ENCODE measurements around the gene PRR30.

The PRR30 gene

GRCh38 chr2:27139310-27139709, at the start of gene PRR30:
TSS of gene PRR30 (minus strand) at chr2:27139410. CDS start at chr2:27138329, 1,081 bp downstream.
- no peak for DNase-seq (ENCODE audit: extremely low spot score)
- no peak for TF ChIP-seq CTCF (IDR thresholded peaks at IDR 0.05; ENCODE audit: control extremely low read depth, extremely low read depth, low read depth, missing control alignments)
- ChIA-PET CTCF (interaction anchor here (1.1 to 1.5 kb wide), 2 partner anchors 8 to 19 kb away, joined by 3 read pairs; no protein-coding TSS in a partner anchor), POLR2A (no interaction called here)

GRCh38 chr2:27186613-27187345, 47.6 kb upstream of the PRR30 start:
- ChIA-PET CTCF (interaction anchor here (0.9 to 1.4 kb wide), 5 partner anchors 9 to 225 kb away, joined by 3 to 4 read pairs (median 3); no protein-coding TSS in a partner anchor), POLR2A (no interaction called here)
- TF ChIP-seq CTCF (IDR thresholded peaks at IDR 0.05; ENCODE audit: control extremely low read depth, extremely low read depth, low read depth, missing control alignments) = no peak
- no peak for DNase-seq (ENCODE audit: extremely low spot score)

GRCh38 chr2:27185331-27186026, 46.3 kb upstream of the PRR30 start:
- POLR2A ChIA-PET = no interaction called here
- no peak for TF ChIP-seq CTCF (IDR thresholded peaks at IDR 0.05; ENCODE audit: control extremely low read depth, extremely low read depth, low read depth, missing control alignments)
- CTCF ChIA-PET = interaction anchor here (0.7 to 2.1 kb wide), 6 partner anchors 10 to 221 kb away, joined by 3 to 6 read pairs (median 4); no protein-coding TSS in a partner anchor
- no peak for DNase-seq (ENCODE audit: extremely low spot score)

- no peak for DNase-seq (ENCODE audit: extremely low spot score)
- no peak for TF ChIP-seq CTCF (IDR thresholded peaks at IDR 0.05; ENCODE audit: control extremely low read depth, extremely low read depth, low read depth, missing control alignments)
- CTCF ChIA-PET = interaction anchor here (1.1 to 2.1 kb wide), 5 partner anchors 9 to 119 kb away, joined by 3 to 6 read pairs (median 3); no protein-coding TSS in a partner anchor
- POLR2A ChIA-PET = no interaction called here
Observed at GRCh38 chr2:27184115-27184514, 44.9 kb upstream of the PRR30 start.

- POLR2A ChIA-PET = no interaction called here
- no peak for DNase-seq (ENCODE audit: extremely low spot score)
- CTCF ChIA-PET = interaction anchor here (0.9 to 1.3 kb wide), 3 partner anchors 11 to 221 kb away, joined by 3 to 4 read pairs (median 3); no protein-coding TSS in a partner anchor
- no peak for TF ChIP-seq CTCF (IDR thresholded peaks at IDR 0.05; ENCODE audit: control extremely low read depth, extremely low read depth, low read depth, missing control alignments)
Observed at GRCh38 chr2:27182346-27182745, 43.1 kb upstream of the PRR30 start.

GRCh38 chr2:27179344-27180000, 40.3 kb upstream of the PRR30 start:
- POLR2A ChIA-PET = no interaction called here
- no peak for DNase-seq (ENCODE audit: extremely low spot score)
- TF ChIP-seq CTCF (IDR thresholded peaks at IDR 0.05; ENCODE audit: control extremely low read depth, extremely low read depth, low read depth, missing control alignments) = no peak
- CTCF ChIA-PET = no interaction called here
